ENCODE data around the gene SPACDR.

The SPACDR gene

DNA sequence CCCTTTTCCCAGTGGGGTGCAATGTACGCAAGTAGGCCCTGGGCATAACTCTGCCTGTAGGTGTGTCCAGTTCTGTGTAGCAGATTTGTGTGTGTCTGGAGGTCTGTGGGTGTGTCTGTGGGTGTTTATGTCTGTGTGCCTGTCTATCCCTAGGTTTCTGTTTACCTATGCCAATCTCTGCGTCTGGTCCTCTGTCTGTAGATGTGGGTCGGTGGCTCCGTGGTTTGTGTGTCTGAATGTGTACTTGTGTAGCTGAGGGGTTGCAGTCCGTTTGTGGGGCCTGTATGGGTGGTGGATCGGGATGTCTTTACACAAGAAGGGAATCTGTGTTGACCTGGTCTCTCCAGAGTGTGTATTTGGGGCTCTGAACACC is 20.6 kb upstream of the SPACDR start:
- no peak for DNase-seq

DNA sequence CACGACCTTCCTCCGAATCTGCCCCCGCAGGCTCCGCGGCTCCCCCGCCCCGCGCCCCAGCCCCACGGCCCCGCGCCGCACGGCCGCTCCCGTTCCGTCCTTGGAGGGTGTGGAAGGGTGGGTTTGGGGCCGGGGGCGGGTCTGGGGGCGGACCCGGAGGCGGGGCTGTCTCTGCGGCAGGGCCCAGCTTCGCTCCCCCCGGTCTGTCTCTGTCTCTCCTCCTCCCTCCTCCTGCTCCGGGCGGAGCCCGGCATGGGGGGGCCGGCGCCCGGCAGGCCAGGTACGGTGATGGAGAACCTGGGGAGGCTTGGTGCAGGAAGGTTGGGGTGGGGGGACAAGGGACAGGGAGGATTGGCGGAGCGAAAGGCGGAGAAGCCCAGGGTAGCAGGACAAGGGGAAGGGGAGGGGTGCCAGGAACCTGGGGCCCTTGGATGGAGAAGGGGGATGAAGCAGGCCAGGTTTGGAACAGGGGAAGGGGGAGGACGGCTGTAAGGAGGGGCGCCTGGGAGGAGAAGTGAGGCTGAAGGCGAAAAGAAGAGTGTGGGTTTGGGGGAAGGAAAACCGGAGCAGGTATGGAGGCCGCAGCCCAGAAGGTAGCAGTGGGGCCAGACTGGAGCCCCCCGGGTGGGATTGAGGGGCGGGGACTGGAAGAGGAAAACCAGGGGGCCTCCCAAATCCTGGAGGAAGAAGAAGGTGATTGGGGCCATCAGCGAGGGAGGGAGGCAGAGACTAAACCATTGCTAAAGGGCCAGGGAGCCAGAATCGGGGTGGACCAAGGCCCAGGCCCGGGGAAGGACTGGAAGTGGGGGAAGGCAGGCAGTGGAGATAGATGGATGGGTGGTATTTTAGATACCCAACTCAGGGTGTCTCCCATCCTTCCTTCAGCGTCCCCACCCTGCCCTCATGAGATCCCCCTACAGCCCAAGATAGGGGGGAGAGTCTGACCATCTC is 19.9 kb upstream of the SPACDR start, which contains the start of gene NYAP1:
Gene NYAP1, plus strand, starts transcription at position 206 of the 951 bp plus-strand sequence. CDS start 1,385 bp downstream, outside the sequence.
- DNase-seq: peak; percentile 43

DNA sequence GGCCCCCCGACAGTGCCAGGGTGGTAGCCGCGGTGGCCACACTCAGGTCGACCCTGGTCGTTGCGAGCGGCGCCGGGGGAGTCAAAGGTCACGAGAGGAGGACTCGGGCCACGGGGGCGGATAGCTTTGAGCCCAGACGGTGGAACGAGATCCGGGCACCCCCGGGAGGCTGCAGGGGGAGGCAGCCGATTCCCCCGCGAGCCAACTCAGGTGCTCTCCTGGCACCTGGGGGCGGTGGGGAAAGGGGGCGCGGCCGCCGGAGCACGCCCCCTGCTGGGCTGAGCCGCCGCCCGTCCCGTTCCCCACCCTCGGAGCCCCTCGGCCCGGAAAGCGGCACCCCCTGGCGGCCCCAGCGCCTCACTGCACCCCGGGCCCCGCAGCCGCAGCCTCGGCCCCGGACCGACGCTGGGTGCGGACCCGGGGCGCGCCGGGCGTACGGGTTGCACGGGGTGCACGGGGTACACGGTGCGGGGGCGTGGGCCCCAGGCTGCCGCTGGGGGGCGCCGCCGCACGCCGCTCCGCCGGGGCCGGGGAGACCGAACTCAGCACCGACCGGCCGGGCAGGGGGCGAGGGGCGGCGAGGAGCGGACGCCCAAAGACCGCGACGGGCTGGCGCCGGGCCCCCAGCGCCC is 19.1 kb upstream of the SPACDR start:
- peak; percentile 43 for DNase-seq

GRCh38 chr7:100482728-100483089 is 18.6 kb upstream of the SPACDR start:
- no peak for DNase-seq

GRCh38 chr7:100481466-100481865 is 17.4 kb upstream of the SPACDR start:
- DNase-seq: no peak

GRCh38 chr7:100478958-100479660 is 15.0 kb upstream of the SPACDR start, which contains the start of gene TSC22D4:
Gene TSC22D4 (minus strand): TSS chr7:100479214. CDS start chr7:100478038, 1,176 bp downstream.
- peak; percentile 52 for DNase-seq

DNA sequence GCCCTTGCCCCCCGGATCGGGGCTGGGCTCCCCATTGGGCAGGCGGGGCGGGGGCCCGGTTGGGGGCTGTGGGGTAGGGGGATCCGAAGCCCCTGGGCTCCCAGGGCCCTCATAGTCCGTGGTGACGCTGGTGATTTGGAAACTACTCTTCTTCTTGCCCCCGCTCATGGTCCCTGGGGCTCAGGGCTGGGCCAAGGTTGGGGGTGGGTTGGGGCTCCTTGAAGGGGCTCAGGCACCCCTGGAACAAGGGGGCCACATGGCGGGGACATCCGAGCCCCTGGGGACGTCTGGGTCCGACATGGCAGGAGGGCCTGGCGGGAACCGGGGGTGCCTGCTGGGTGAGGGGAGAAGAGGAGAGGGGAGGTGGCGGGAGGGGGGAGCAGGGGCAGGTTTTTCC is 13.8 kb upstream of the SPACDR start:
- DNase-seq: no peak

DNA sequence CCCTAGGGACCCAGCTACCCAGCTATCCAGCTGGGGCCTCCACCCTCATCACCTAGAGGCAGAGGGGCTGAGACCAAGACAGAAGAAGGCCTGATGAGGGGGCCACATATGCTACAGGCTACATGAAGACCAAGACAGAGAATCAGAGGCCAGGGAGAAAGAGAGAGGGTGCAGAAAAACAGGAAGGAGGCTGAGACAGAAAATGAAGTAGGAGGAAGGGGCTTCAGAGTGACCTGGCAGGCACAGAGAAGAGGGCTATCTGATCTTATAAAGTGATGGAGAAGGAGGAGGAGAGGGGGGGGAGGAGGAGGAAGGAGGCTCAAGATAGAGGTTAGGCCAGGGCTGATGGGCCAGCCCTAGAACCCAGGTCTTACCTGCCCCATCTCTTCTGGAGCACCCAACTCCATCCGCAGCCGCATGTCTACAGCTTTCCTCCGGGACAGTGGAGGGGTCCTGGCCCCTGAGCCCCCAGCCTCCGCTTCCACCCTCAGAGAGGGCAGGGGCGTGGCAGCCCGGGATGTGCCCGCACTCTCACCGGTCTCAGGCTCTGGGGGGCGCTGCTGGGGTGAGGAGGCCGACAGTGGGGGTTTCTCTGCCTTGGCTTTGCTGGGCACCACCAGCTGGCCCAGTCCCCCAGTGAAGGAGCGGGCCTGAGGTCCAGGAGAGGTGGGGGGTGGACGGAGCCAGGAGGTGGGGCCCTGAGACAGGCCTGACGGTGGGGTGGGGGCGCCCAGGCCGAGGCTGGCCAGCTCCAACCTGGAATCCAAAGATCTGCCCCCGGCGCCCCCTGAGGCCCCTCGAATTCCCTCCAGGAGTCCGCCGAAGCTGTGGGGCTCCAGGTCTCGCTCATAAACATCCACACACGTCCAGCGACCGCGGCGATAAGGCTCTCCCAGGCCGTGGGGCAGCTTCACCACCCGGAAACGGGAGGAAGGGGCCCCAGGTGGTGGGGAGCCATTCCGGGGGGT is 13.1 kb upstream of the SPACDR start:
- no peak for DNase-seq

DNA sequence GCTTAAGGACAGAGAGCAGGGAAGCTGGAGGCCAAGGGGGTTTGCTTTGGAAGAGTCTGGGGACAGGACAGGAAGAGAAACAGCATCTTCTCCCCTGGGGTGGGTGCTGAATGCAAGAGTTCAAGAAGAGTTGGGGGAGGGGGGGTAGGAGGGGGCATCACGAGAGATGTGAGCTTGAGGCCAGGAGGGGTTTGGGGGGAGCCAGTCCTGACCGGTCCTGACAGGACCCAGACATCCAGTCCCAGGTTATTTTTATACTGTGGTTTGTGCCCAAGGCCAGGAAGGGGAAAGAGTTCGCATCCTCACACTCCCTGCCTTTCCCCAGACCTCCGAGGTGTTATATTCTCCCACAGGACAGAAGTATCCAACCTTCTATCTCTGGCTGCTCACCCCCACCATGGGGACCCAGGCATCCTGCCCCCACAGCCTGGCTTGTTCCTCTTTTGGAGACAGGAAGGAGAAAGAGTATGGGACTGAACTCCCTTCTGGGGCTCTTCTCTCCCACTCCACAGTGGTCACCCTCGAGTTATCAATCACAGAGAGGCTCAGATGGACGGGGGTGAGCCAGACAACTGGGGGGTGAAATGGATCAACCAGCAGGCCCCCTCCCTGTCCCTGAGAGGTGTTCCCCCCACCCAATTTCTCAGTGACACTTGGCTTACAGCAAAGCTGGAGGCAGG is 12.2 kb upstream of the SPACDR start:
- DNase-seq: no peak

DNA sequence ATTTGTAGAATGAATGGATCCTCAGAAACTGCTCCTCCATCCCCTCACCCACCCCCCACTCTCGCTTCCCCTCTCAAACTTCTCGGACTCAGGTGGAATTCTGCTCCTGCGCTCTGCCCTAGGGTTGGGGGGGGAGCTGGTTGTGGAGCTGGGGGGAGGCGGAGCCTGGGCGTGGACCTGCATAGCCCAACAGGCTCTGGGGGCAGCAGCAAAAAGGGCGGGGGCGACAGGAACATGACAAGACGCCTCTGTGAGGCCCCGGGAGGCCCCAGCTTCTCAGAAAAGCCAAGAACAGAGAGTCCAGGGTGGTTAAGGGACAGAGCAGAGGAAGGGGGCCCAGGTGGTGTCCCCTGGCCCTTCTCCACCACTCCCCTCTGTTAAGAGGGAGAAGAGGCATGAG is 11.5 kb upstream of the SPACDR start:
- no peak for DNase-seq

- no peak for DNase-seq
Measured at GRCh38 chr7:100472854-100473499, 8.9 kb upstream of the SPACDR start.

DNA sequence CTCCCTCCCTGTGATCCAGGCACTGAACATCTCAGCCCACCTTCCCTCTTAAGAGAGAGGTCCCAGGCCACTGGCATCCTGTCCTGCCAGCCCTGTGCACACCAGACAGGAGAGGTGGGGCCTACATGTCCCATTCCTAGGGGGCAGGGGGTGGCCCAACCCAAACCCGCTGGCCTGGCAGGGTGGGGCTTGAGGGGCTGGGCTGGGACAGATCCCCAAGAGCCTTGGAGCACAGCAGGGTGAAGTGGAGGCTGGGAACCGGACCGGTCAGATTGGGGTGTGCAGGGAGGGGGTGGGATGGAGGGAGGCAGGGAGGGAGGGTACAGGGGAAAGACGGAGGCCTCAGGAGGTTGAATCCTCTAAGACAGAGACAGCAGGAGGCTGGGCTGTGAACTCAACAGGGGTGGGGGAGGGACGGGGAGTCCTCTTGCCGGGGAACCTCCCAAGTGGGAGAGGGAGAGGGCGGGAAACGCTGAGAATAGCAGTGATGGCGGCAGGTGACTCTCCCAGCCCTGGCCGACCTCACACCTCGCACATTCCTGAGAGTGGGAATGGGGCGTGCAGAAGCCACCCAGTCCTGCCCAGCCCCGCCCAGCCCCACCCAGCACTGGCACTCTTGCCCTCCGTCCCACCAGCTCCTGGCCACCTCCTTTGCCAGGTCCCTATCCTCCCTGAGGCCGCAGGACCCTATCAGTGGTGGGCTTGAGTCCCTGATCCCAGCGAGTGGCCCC is 8.2 kb upstream of the SPACDR start:
- no peak for DNase-seq

GRCh38 chr7:100471021-100471420 is 7.0 kb upstream of the SPACDR start:
- no peak for DNase-seq

DNA sequence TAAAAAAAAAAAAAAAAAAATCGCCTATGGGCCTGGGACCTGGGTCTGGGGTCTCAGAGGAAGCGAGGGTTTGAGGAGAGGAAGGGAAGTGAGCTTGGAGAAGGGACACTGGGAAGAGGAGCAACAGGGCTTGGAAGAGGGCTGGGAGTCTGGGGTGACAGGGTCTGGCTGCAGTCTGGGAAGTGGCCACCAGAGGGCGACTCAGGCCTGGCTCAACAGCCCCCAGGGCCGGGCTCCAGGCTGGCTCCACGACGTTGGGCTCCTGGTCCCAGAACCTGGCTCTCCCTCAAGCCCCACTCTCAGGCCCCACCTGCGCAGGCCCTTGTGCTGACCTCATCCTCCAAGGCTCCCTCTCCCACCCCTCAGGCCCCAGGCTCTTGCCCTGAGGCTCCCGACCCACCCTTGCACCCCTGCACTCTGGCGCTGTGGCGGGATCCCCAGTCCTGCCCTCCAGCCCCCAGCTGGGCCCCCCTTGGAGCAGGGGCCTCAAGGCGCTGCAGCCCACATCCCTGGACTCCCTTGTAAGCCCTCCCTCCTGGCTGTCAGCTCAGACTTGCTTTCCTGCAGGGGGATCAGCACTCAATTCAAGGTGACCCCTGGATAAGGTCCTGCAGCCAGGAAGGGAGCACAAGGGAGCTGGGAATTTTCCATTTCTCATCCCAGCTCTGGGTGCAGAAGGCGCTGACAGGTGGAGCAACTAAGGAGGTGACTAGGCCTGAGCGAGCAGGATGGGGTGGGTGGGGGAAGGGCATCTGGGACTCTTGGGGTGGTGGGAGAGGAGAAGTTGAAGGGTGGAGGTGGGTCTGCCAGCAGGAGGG is 5.4 kb upstream of the SPACDR start:
- DNase-seq: peak; percentile 76

DNA sequence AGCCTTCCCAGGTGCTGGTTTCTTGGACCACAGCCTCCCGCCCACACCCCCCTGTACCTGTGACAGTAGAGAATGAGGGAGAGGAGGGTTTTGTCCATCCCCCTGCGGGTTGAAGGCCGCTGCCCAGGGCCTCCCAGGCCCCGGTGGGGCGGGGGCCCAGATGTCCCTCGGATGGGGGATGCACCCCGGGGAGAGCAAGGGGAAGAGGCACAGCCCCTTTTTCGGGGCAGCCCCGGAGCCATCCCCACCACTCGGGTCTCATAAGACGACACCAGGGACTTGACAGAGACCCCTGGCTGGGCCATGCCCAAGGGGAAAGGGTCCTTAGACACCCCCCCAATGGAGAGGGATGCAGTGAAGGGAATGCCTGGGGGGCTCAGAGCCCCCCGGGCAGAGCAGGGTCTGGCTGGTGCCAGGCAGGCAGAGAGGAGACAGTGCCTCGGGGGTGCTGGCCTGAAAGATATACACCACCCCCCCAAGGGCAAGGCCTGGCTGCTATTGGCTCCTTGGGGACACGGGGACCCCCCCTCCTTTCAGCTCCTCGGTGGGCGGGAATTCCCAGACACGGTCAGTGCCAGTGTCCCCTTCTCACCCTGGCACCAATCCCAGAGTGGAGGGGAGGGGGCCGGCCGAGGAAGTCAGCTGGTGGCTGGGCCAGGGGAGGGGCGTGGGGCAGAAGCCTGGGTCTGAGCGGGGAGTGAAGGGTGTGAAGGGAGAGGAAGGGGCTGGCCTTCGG is 3.7 kb upstream of the SPACDR start:
- DNase-seq: no peak

- DNase-seq: no peak
Measured at GRCh38 chr7:100466653-100467605, 2.9 kb upstream of the SPACDR start.

GRCh38 chr7:100465702-100466311 is 1.7 kb upstream of the SPACDR start:
- peak; percentile 70 for DNase-seq
